Ovary (tissue), 3 donors: ENCODE results near the gene CEP128.

Source experiments
- EP300 ChIP-seq: sonication (generic); formaldehyde crosslinking; IDR thresholded peaks from one replicate; pipeline ENCODE4 v1.6.1; 2017; ENCODE audit warnings: antibody characterized with exemption
- POLR2A ChIP-seq: fragments of 450-650 bp; IDR thresholded peaks from one replicate; pipeline ENCODE4 v1.6.1; 2017; ENCODE audit warnings: antibody characterized with exemption, mild to moderate bottlenecking, moderate library complexity
- TF ChIP-seq, protein P1 (sequence below), 3 donors: fragments of 450-650 bp in 2 of 3; fragments of 200-600 bp in 1 of 3; IDR thresholded peaks; one replicate each; pipeline versions ENCODE4 v1.5.1 to v1.8.0; 2016 to 2022; ENCODE audit warnings: antibody characterized with exemption in 3 of 3, mild to moderate bottlenecking in 1 of 3
- donor health status: DM: no; HTN: no; CAD: no.

DNA sequence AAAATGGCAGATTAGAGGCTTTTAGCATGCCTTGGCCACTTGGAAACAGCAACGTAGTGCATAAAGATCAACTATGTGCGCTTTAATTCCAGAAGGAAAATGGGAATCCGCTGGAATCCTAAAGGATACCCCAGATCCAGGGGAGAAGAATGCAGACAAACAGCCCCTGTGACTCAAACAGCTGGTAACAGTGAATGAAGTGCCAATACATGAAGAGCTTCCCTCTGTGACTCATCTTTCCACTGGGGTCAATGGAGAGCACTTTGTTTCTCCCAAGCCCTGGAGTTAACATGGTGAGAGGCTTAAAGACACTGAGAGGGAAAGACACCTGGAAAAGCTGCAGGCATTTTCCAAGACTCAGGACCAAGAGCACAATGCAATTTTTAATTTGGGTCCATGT lies 263.1 kb downstream of the CEP128 start:
- TF ChIP-seq EP300 (no peak), POLR2A (no peak)
- TF ChIP-seq, protein P1, sequence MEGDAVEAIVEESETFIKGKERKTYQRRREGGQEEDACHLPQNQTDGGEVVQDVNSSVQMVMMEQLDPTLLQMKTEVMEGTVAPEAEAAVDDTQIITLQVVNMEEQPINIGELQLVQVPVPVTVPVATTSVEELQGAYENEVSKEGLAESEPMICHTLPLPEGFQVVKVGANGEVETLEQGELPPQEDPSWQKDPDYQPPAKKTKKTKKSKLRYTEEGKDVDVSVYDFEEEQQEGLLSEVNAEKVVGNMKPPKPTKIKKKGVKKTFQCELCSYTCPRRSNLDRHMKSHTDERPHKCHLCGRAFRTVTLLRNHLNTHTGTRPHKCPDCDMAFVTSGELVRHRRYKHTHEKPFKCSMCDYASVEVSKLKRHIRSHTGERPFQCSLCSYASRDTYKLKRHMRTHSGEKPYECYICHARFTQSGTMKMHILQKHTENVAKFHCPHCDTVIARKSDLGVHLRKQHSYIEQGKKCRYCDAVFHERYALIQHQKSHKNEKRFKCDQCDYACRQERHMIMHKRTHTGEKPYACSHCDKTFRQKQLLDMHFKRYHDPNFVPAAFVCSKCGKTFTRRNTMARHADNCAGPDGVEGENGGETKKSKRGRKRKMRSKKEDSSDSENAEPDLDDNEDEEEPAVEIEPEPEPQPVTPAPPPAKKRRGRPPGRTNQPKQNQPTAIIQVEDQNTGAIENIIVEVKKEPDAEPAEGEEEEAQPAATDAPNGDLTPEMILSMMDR (IDR thresholded peaks at IDR 0.05), result no peak
